Peyer's patch (tissue), 4 donors: ENCODE data around the gene PDLIM7.

Experiments
- CTCF ChIP-seq, 6 experiments: fragments of 450-650 bp in 4 of 6; fragments of 200-600 bp in 2 of 6; sonication (generic) in 1 of 6; IDR thresholded peaks; one replicate each; pipeline ENCODE4 v1.5.1; 2017 to 2019; ENCODE audit warnings: antibody characterized with exemption in 6 of 6, mild to moderate bottlenecking in 3 of 6, moderate library complexity in 1 of 6
- POLR2A ChIP-seq, 2 donors: fragments of 450-650 bp; IDR thresholded peaks; one replicate each; pipeline ENCODE4 v1.5.1; 2017; ENCODE audit warnings: antibody characterized with exemption in 2 of 2, mild to moderate bottlenecking in 2 of 2, moderate library complexity in 2 of 2

DNA sequence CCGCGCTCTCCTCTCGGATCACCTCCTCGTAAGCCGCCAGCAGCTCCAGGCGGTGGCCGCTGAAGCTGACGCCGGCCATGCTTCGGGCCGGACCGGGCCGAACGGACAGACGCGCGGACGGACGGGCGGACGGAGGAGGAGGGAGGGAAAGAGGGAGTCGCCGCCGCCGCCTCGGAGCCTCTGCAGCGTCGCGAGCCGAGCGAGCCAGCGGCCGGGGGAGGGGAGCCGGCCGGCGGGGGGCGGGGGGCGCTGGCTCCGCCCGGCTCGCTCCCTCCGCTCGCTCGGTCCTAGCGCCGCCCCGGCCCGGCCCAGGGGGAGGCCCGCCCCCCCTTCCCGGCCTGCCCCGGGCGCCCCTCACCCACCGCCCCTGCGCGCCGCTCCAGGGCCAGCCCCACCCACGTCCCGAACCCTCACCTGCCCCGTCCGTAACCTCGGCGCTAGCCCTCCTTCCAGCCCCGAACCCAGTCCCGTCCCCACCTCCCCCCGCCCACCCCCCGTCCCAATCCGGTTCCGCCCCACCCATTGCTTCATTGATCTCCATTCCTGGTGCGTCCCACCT is 23.9 kb downstream of the PDLIM7 start, which contains the start of gene DBN1:
- TF ChIP-seq POLR2A (IDR thresholded peaks at IDR 0.05) (no peak), CTCF (IDR thresholded peaks at IDR 0.05) (no peak)
